Central memory CD8-positive, alpha-beta T cell (primary cell): ENCODE measurements around the gene HIP1.

Source experiments
- ATAC-seq: fragments of 150-1000 bp; cut with Tn5 transposase; replicated peaks from 2 replicates; pipeline ENCODE4 v1.10.0; 2022; ENCODE audit warnings: mild to moderate bottlenecking, moderate FRiP score, moderate number of reproducible peaks; ENCODE audit not compliant: poor library complexity, severe bottlenecking; ENCODE audit errors: extremely low read depth
- DNase-seq, 2 donors: peaks; one replicate each; pipeline ENCODE4 v3.0.0; 2021; ENCODE audit warnings: low spot score in 2 of 2
- H3K27ac Mint-ChIP-seq: one replicate; pipeline ENCODE4 v1.8.0; 2022; ENCODE audit warnings: low read depth, mild to moderate bottlenecking, moderate library complexity, mixed read lengths
- H3K27me3 Mint-ChIP-seq: one replicate; pipeline ENCODE4 v1.8.0; 2022; ENCODE audit warnings: mixed read lengths
- H3K36me3 Mint-ChIP-seq: one replicate; pipeline ENCODE4 v1.8.0; 2022; ENCODE audit warnings: mild to moderate bottlenecking, moderate library complexity, mixed read lengths; ENCODE audit not compliant: insufficient read depth
- H3K4me1 Mint-ChIP-seq: one replicate; pipeline ENCODE4 v1.8.0; 2022; ENCODE audit warnings: mixed read lengths
- H3K4me3 Mint-ChIP-seq: one replicate; pipeline ENCODE4 v1.8.0; 2022; ENCODE audit warnings: mild to moderate bottlenecking, moderate library complexity, mixed read lengths
- H3K9me3 Mint-ChIP-seq: one replicate; pipeline ENCODE4 v1.8.0; 2022; ENCODE audit warnings: mixed read lengths

The HIP1 gene

GRCh38 chr7:75758491-75758890 lies 19.8 kb upstream of the HIP1 start:
- ATAC-seq (no peak), DNase-seq (no peak)
- Mint-ChIP-seq H3K4me1 (peaks cover 6% of the 10 kb centered on the region), H3K9me3 (no peaks in the 10 kb centered on the region), H3K27ac (no peak overlapping the region), H3K4me3 (no peak overlapping the region), H3K36me3 (no peaks in the 10 kb centered on the region), H3K27me3 (no peaks in the 10 kb centered on the region)

GRCh38 chr7:75757860-75758259 lies 19.1 kb upstream of the HIP1 start:
- H3K4me3 Mint-ChIP-seq: no peak overlapping the region
- no peak for ATAC-seq
- H3K36me3 Mint-ChIP-seq: no peaks in the 10 kb centered on the region
- DNase-seq: no peak
- H3K27me3 Mint-ChIP-seq: no peaks in the 10 kb centered on the region
- no peaks in the 10 kb centered on the region for H3K9me3 Mint-ChIP-seq
- H3K4me1 Mint-ChIP-seq: peaks cover 6% of the 10 kb centered on the region
- H3K27ac Mint-ChIP-seq: no peak overlapping the region

GRCh38 chr7:75756991-75757676 lies 18.4 kb upstream of the HIP1 start:
- ATAC-seq (no peak), DNase-seq (no peak)
- H3K9me3 Mint-ChIP-seq: no peaks in the 10 kb centered on the region
- H3K27ac Mint-ChIP-seq: no peak overlapping the region
- peaks cover 2% of the 10 kb centered on the region for H3K4me1 Mint-ChIP-seq
- H3K4me3 Mint-ChIP-seq: no peak overlapping the region
- H3K36me3 Mint-ChIP-seq: no peaks in the 10 kb centered on the region
- no peaks in the 10 kb centered on the region for H3K27me3 Mint-ChIP-seq

- no peaks in the 10 kb centered on the region for H3K4me1 Mint-ChIP-seq
- H3K27me3 Mint-ChIP-seq: no peaks in the 10 kb centered on the region
- no peaks in the 10 kb centered on the region for H3K9me3 Mint-ChIP-seq
- no peak overlapping the region for H3K27ac Mint-ChIP-seq
- DNase-seq (no peak), ATAC-seq (no peak)
- no peak overlapping the region for H3K4me3 Mint-ChIP-seq
- H3K36me3 Mint-ChIP-seq: no peaks in the 10 kb centered on the region
Measured at GRCh38 chr7:75756206-75756990, 17.7 kb upstream of the HIP1 start.

- no peak for ATAC-seq
- Mint-ChIP-seq H3K27ac (no peak overlapping the region), H3K4me3 (no peak overlapping the region), H3K9me3 (no peaks in the 10 kb centered on the region), H3K36me3 (peaks cover 4% of the 10 kb centered on the region), H3K27me3 (no peaks in the 10 kb centered on the region), H3K4me1 (peaks cover 15% of the 10 kb centered on the region)
- no peak for DNase-seq
Measured at GRCh38 chr7:75743455-75743859, 4.7 kb upstream of the HIP1 start.

- Mint-ChIP-seq H3K4me3 (no peak overlapping the region), H3K36me3 (peaks cover 4% of the 10 kb centered on the region), H3K27ac (no peak overlapping the region), H3K9me3 (no peaks in the 10 kb centered on the region), H3K4me1 (peaks cover 26% of the 10 kb centered on the region), H3K27me3 (no peaks in the 10 kb centered on the region)
- DNase-seq: no peak
- ATAC-seq: no peak
Measured at GRCh38 chr7:75740846-75741497, 2.2 kb upstream of the HIP1 start.

- Mint-ChIP-seq H3K4me1 (peaks cover 26% of the 10 kb centered on the region), H3K9me3 (no peaks in the 10 kb centered on the region), H3K36me3 (peaks cover 4% of the 10 kb centered on the region), H3K4me3 (peak overlapping the region; percentile 84), H3K27me3 (no peaks in the 10 kb centered on the region), H3K27ac (peak overlapping the region; percentile 92)
- DNase-seq (no peak), ATAC-seq (peak; percentile 69)
Measured at GRCh38 chr7:75739796-75740672, 1.3 kb upstream of the HIP1 start.

- H3K27me3 Mint-ChIP-seq: no peaks in the 10 kb centered on the region
- peaks cover 32% of the 10 kb centered on the region for H3K4me1 Mint-ChIP-seq
- H3K9me3 Mint-ChIP-seq: no peaks in the 10 kb centered on the region
- peak; percentile 96 for ATAC-seq
- H3K36me3 Mint-ChIP-seq: peaks cover 7% of the 10 kb centered on the region
- peak overlapping the region; percentile 84 for H3K4me3 Mint-ChIP-seq
- DNase-seq: peak; percentile 95 to 99
- peak overlapping the region; percentile 92 for H3K27ac Mint-ChIP-seq
Measured at GRCh38 chr7:75738975-75739795, 444 bp upstream of the HIP1 start.

GRCh38 chr7:75737856-75738603 lies 711 bp downstream of the HIP1 start:
- Mint-ChIP-seq H3K27me3 (no peaks in the 10 kb centered on the region), H3K27ac (no peak overlapping the region), H3K4me1 (peaks cover 32% of the 10 kb centered on the region), H3K36me3 (peaks cover 5% of the 10 kb centered on the region), H3K9me3 (no peaks in the 10 kb centered on the region), H3K4me3 (peak overlapping the region; percentile 84)
- DNase-seq (no peak), ATAC-seq (no peak)

- Mint-ChIP-seq H3K4me3 (no peak overlapping the region), H3K4me1 (peaks cover 34% of the 10 kb centered on the region), H3K27me3 (no peaks in the 10 kb centered on the region), H3K36me3 (peaks cover 5% of the 10 kb centered on the region), H3K9me3 (no peaks in the 10 kb centered on the region), H3K27ac (peak overlapping the region; percentile 75)
- DNase-seq (no peak), ATAC-seq (no peak)
Measured at GRCh38 chr7:75735581-75736350, 3.0 kb downstream of the HIP1 start.
